Measurements from ENCODE around the gene INF2. TPM values are rescaled to one million over a fixed set of nuclear protein-coding genes. Genes with fewer than 3 reads are reported as not detected.

The INF2 gene
- total RNA-seq, 1 experiment from 2014 or later = 48.9 TPM

DNA sequence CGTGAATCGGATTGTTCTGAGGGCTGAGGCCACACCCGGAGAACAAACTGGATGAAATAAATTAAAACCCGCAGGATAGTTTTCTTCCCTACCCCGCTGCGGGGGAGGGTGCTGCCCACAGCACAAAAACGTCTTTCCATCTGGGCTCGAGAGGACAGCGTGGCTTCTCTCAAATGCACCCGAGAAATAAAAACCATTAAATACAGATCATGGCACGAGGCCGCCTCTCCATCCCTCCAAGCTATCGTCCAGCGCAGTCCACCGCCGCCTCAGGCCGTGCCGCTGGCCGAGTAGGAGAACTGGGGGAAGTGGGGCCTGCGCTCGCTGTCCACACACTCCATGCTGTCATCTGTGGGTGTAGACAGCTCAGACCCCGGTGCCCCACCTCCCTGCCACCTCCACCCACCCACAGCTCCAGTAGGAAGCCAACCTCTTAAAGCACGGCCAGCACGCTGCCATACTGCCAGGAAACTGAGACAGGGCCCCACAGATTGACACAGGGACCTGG, 80.7 kb downstream of the INF2 start:
- no peak for DNase-seq (ENCODE audit: low read depth)

DNA sequence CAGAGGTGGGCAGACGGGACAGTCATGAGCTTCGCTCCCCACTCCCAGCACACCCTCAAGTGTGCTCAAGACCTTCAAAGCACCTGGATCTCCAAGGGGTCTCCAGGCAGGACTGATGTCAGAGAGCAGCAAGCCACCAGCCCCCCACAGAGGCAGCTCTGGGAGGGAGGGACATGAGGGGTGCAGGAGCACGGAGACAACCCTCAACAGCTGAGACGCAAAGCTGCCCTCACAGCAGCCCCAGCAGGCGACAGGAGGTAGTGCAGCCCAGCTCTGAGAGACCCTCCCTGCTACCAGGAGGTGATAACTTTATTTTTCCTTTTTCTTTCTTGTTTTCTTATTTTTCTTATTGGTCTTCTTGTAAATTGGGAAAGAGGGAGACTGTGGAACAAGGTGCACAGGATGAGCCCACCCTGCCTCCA, 81.4 kb downstream of the INF2 start:
- no peak for DNase-seq (ENCODE audit: low read depth)

DNA sequence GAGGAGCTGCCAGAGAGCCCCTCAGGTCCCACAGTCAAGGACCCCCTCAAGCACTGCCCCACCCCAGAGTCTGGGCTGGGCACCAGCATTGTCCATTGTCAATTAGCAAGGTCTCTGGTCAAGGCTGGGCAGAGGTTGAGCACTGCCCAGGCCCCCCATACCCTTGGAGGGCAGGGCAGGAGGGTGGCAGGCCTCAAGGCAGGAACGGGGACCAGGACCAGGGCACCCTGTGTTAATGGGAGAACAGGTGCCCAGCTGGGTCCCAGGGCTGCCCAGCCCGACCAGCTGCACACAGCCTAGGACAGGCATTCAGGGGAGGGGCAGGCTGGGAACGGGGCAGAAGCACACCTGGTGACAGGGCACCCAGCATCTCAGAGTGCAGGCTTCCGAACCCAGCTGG, 82.0 kb downstream of the INF2 start:
- no peak for DNase-seq (ENCODE audit: low read depth)

Other genes with a start within 250 kb of the INF2 start
- gene C14orf180, start 109.9 kb upstream of the INF2 start, total RNA-seq (2014; rRNA removed; shearing (Covaris generic)) = not detected in 2 replicates
- gene TMEM179, start 84.8 kb upstream of the INF2 start, total RNA-seq (2014; rRNA removed; shearing (Covaris generic)) = 7.4 and 7.5 TPM in 2 replicates
- 0.57 and 2.7 TPM in 2 replicates for gene ADSS1, start 34.6 kb downstream of the INF2 start, total RNA-seq (2014; rRNA removed; shearing (Covaris generic))
- 525 and 582 TPM in 2 replicates for gene SIVA1, start 63.5 kb downstream of the INF2 start, total RNA-seq (2014; rRNA removed; shearing (Covaris generic))
- 125 and 141 TPM in 2 replicates for gene AKT1, start 106.1 kb downstream of the INF2 start, total RNA-seq (2014; rRNA removed; shearing (Covaris generic))
- 2.4 and 2.9 TPM in 2 replicates for gene ZBTB42, start 111.5 kb downstream of the INF2 start, total RNA-seq (2014; rRNA removed; shearing (Covaris generic))
- gene CEP170B, start 175.7 kb downstream of the INF2 start, total RNA-seq (2014; rRNA removed; shearing (Covaris generic)) = 13.5 and 16.7 TPM in 2 replicates
- not detected in 2 replicates for gene PLD4, start 235.3 kb downstream of the INF2 start, total RNA-seq (2014; rRNA removed; shearing (Covaris generic))

All from Daoy (cell line).